Nephron progenitor cell (in vitro differentiated cells): ENCODE results near the gene DGKD.

Source experiments
- DNase-seq: peaks from one replicate; pipeline ENCODE4 v3.0.0; 2021
- H3K27ac Mint-ChIP-seq: 2 replicates; pipeline ENCODE4 v1.8.0; 2021; ENCODE audit warnings: mild to moderate bottlenecking, moderate library complexity, mixed read lengths
- H3K27me3 Mint-ChIP-seq: 2 replicates; pipeline ENCODE4 v1.8.0; 2021; ENCODE audit warnings: mild to moderate bottlenecking, low read depth, mixed read lengths; ENCODE audit not compliant: poor library complexity
- H3K36me3 Mint-ChIP-seq: 2 replicates; pipeline ENCODE4 v1.8.0; 2021; ENCODE audit warnings: low read depth, mixed read lengths
- H3K4me1 Mint-ChIP-seq: 2 replicates; pipeline ENCODE4 v1.8.0; 2021; ENCODE audit warnings: mixed read lengths
- H3K4me3 Mint-ChIP-seq: 2 replicates; pipeline ENCODE4 v1.8.0; 2021; ENCODE audit warnings: mild to moderate bottlenecking, moderate library complexity, mixed read lengths
- H3K9me3 Mint-ChIP-seq: 2 replicates; pipeline ENCODE4 v1.8.0; 2021; ENCODE audit warnings: mild to moderate bottlenecking, moderate library complexity, mixed read lengths
- CTCF ChIP-seq: fragments of 200-600 bp; sonication (generic); IDR thresholded peaks from 2 replicates; pipeline ENCODE4 v1.5.0; 2021; ENCODE audit warnings: antibody characterized with exemption

Gene DGKD

GRCh38 chr2:233314180-233314925 lies 39.9 kb upstream of the DGKD start:
- H3K9me3 Mint-ChIP-seq, result no peaks in the 10 kb centered on the region
- no peak overlapping the region for H3K4me3 Mint-ChIP-seq
- H3K4me1 Mint-ChIP-seq, result peaks cover 8% of the 10 kb centered on the region
- no peak for DNase-seq
- no peak for TF ChIP-seq CTCF
- H3K36me3 Mint-ChIP-seq, result no peaks in the 10 kb centered on the region
- H3K27ac Mint-ChIP-seq, result no peak overlapping the region
- peaks cover 12% of the 10 kb centered on the region for H3K27me3 Mint-ChIP-seq

GRCh38 chr2:233317196-233317943 lies 36.9 kb upstream of the DGKD start:
- H3K27ac Mint-ChIP-seq, result no peak overlapping the region
- no peak for TF ChIP-seq CTCF
- no peak for DNase-seq

GRCh38 chr2:233319256-233319655 lies 35.0 kb upstream of the DGKD start:
- peaks cover 22% of the 10 kb centered on the region for H3K4me1 Mint-ChIP-seq
- H3K4me3 Mint-ChIP-seq, result no peak overlapping the region
- H3K27me3 Mint-ChIP-seq, result peaks cover 5% of the 10 kb centered on the region
- H3K27ac Mint-ChIP-seq, result no peak overlapping the region
- no peak for TF ChIP-seq CTCF
- no peak for DNase-seq
- no peaks in the 10 kb centered on the region for H3K36me3 Mint-ChIP-seq
- no peaks in the 10 kb centered on the region for H3K9me3 Mint-ChIP-seq

More at GRCh38 chr2:233317196-233317943, 36.9 kb upstream of the DGKD start:
- Mint-ChIP-seq H3K9me3 (no peaks in the 10 kb centered on the region), H3K27me3 (peaks cover 5% of the 10 kb centered on the region), H3K4me3 (no peak overlapping the region), H3K4me1 (peaks cover 30% of the 10 kb centered on the region), H3K36me3 (no peaks in the 10 kb centered on the region)

GRCh38 chr2:233320470-233320869 lies 33.8 kb upstream of the DGKD start:
- Mint-ChIP-seq H3K27me3 (peaks cover 5% of the 10 kb centered on the region), H3K27ac (no peak overlapping the region), H3K36me3 (no peaks in the 10 kb centered on the region), H3K4me3 (no peak overlapping the region), H3K9me3 (no peaks in the 10 kb centered on the region), H3K4me1 (peaks cover 22% of the 10 kb centered on the region)
- no peak for DNase-seq
- TF ChIP-seq CTCF, result no peak

- H3K9me3 Mint-ChIP-seq, result no peaks in the 10 kb centered on the region
- no peak overlapping the region for H3K4me3 Mint-ChIP-seq
- peak overlapping the region; percentile 33 for H3K27ac Mint-ChIP-seq
- TF ChIP-seq CTCF, result no peak
- DNase-seq, result no peak
- H3K27me3 Mint-ChIP-seq, result peaks cover 5% of the 10 kb centered on the region
- peaks cover 22% of the 10 kb centered on the region for H3K4me1 Mint-ChIP-seq
- no peaks in the 10 kb centered on the region for H3K36me3 Mint-ChIP-seq
Observed at GRCh38 chr2:233321166-233321565, 33.1 kb upstream of the DGKD start.
